GM10847 (cell line): Measurements from ENCODE around the gene ANTXRL.

ENCODE experiments used
- POLR2A ChIP-seq: IDR thresholded peaks from 2 replicates; pipeline ENCODE4 v1.6.1; 2011; ENCODE audit not compliant: insufficient read length; ENCODE audit errors: extremely low read depth

Gene ANTXRL

DNA sequence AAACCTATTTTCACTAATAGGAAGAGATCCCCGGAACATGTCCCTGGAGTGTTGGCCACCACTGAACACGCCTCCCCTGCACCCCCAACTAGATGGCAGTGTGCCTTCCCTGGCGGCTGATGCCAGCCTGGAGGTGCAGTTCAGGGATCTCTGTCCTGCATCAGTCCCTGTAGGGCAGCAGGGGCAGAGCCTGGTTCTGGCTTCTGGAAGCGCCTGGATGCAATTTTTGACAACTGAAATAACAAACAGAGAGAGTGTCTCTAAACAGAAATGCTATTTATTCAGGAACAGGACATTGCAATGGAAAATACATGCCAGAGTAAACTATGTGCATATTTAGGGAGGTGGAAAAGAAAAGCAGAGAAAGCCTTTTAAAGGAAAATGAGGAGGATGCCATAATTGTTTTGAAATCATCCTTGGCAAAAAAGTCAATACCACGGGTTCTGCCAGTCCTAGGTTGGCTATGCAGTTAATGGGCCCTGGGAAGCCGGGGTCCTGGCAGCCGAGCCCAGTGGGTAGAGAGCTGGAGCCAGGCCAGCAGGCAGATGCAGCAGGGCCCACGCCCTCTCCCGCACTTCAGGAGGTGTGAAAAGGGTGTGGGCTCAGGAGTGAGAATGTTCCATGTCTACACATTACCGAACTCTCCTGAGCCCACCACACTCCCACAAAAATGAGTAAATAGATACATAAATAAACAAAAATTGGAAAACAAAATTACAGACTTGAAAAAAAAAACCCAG is 18.5 kb downstream of the ANTXRL start:
- no peak for TF ChIP-seq POLR2A

GRCh38 chr10:46305986-46306385 is 19.2 kb downstream of the ANTXRL start:
- TF ChIP-seq POLR2A, result no peak

DNA sequence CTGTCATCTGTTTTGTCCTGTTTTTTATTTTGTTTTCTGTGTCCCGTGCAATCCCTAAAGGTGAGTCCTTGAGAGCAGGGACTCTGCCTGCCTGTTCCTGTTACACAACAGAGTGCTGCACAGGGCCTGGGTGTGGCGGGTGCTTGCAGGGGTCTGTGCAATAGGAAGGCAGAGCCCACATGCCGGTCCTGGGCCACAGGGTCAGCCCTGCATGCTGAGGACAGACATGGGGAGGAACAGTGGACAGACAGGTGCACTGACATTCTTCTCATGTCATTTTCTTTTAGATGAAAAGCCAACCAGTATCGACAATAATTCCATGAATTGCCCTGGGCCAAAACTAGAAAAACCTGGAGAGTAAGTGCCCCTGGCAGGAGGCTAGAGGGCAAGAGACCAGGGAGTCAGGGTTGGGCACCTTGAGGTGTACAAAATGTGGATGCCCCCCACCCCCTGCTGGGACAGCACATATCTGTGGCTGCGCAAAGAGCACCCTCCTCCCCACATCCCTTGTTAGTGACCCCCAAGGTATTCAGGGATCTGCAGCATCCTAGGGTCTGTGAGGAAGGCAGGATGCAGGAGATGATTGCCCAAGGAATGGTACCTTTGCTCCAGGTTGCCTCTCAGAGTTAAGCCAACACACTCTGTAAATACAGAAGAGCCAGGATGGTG is 19.9 kb downstream of the ANTXRL start:
- TF ChIP-seq POLR2A, result no peak

DNA sequence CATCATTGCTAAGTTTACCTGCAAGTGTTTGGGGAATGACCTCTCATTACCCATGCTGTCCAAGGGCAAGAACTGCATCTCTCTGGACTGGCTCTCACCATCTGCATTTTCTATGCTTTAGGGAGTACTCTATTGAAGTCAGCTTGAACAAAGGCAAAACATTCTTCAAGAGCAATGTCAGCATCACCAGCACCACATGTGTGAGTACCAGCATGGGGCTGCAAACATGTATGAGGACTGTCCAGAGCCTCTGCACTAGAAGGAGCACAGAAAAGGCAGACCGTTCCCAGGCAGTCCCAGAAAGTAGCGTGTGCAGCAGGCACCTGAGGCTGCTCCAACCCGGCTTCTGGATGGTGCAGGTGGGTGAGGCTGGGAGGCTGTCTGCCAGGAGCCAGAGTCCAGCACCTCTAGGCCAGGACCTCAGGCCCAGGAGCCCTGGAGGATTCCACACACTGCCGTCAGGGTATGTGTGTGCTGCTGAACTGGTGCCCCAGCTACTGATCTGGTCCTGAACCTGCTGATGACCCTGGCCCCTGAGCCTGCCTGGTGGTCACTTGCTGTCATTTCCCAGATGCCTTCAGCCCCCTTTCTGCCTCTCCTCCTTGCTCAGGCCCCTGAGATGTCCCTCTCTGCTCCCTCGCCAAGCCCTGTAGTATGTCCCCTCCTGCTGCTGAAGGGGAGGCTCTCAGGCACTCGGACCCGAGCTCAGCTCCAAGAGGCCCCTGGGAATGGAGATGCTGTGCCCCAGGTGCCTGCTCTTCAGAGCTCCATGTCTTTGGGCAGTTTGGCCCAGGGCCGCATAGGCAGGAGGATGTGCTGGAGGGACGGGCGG is 20.7 kb downstream of the ANTXRL start:
- TF ChIP-seq POLR2A, result no peak

DNA sequence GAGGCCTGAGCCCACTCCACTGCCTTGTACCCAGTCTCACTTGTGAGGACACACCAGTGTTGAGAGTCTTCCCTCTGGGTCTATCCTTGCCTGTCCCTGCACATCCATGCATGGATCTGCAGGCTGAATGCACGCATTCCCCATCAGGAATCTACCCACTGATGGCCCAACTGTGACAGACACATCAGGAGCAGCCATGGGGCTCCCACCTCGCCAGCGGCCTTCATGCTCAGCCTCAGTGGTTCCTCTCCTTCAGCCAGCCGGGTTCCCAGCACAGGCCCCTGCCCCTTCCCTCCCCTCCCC is 21.3 kb downstream of the ANTXRL start:
- TF ChIP-seq POLR2A, result no peak

DNA sequence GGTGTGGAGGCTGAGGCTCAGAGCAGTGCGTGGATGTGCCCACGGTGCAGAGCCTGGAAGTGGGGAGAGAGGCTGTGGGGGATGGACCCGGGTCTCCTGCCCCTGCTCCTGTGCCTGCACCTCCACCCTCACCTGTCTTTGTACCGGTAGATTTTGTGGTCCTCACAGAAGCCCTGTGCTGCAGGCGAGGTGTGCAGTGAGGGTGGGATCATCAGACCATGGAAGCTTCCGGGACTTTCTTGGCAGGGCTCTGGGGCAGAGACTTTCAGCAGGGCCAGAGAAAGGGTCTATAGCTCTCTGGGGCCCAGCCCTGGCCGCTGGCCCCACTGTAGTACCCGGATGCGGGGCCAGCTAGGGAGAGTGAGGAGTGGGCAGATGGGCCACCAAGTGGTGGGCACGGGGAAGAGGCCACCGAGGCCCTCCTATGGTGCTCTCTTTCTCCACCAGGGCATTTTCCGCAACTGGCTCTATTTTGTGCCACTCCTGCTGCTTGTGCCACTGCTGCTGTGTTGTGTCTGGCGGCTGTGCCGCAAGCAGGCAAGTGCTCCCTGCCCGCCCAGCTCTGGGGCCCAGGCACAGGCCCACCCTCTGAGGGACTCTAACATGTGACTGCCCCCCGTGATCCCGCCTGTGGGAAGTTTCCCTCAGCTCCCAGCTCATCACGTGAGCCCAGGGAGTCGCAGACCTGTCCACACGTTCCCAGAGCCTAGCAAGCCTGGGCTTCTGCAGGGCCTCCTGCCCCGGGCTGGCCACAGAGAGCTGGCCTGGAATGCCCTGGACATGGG is 22.1 kb downstream of the ANTXRL start:
- no peak for TF ChIP-seq POLR2A

GRCh38 chr10:46309511-46310142 is 22.8 kb downstream of the ANTXRL start:
- no peak for TF ChIP-seq POLR2A

DNA sequence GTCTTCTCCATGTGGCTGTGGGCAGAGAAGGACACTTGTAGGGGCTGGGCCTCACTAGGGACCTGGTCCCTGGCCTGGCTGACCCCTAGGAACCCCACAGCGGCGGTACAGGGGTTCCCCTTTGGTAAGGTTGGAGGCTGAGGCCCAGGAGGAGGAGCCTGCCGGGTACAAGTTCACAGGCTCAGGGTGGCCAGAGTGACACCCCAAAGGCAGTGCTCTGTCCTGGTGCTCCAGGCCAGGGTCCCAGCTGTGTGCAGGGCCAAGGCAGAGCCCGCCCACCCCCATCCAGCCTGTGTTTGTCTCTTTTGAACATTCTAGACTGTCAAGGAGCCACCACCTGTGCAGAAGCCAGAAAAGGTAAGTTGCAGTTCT is 23.3 kb downstream of the ANTXRL start:
- no peak for TF ChIP-seq POLR2A

GRCh38 chr10:46310851-46311250 is 24.1 kb downstream of the ANTXRL start:
- no peak for TF ChIP-seq POLR2A

DNA sequence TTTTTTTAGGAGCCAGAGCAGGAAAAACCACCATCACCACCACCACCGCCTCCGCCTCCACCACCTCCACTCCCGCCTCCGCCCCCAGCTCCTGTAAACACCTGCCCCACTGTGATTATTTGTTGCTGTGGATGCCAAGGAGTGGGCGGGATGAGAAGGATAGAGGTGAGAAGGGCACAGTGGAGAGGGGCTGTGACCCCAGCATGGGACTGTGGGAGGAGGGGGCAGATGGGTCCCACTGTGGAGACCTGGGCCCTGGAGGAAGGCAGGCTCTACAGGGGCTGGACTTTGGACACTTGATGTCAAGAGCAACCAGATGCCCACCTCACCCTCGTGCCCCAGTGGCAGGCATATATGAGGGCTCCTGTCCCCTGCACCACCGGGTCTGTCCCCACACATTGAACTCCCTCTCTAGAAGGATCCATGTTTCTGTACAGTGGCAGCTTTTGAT is 24.7 kb downstream of the ANTXRL start:
- no peak for TF ChIP-seq POLR2A

DNA sequence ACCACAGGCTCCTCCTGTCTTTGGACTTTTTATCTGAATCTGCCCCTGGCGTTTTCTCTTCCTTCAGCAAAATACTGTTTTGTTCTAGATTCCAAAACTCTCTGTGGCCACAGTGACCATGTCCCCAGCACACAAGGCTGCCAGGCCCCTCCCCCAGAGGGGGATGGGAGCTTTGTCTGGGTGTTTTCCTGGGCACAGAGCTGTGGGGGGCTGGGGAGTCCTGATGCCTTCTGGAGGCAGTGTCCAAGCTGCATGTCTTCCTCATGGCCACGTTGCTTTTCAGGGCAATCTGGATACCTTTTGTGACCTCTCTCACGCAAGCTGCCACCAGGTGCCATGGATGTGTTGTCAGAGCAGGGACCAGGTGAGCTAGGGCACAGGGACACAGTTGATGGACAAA is 26.2 kb downstream of the ANTXRL start:
- TF ChIP-seq POLR2A, result no peak

DNA sequence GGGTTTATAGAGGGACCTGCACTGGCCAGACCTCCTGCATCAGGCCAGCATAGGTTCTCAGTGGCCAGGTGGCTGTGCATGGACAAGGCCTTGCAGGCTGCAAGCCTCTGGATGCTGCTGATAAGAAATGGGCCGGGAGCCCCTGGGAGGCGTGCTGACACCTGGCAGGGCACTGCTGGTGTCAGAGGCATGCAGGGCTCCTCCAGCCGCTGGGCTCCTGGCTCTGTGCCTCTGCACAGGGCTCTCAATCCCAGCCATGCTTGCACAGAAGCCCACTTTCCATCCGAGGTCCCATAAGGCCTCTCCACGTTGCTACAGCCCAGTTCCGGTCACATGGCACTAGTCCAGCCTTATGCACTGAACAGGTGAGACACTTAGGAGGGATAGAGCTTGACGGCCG is 27.3 kb downstream of the ANTXRL start:
- TF ChIP-seq POLR2A, result no peak

DNA sequence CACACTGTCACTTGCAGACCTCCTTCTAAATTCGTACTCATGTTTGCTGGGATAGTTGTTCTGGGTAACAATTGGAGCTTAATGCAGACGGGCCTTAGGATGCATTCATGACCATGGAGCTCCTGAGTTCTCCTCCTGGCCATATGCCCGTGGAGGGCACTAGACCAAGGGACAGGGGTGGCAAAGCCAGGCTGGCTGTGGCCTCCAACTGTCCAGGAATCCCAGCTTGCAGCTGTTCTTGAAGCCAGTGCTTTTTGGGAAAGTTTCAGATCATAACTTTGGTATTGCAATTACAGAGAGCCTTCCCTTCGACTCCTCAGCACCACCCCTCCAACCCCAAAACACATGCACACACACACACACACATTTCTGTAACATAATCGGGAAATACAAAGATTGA is 30.6 kb downstream of the ANTXRL start:
- TF ChIP-seq POLR2A, result no peak

GRCh38 chr10:46317889-46318288 is 31.1 kb downstream of the ANTXRL start:
- no peak for TF ChIP-seq POLR2A

DNA sequence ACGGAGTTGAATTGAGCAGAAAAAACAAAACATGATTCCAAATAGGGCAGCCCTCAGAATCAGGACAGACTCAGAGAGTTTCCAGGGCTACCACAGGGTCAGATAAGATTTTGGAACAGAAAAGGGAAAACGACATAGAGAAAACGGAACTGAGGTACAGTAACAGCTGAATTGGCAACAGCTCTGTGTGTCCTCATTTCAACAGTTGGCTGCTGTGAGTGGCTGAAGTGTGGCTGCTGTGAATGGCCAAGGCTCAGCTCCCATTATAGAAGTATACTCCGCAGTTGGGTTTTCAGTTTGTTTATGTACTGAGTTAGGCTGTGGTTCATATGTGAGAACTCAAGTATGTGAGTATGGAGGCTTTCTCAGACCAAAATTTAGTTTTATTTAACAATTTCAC is 32.0 kb downstream of the ANTXRL start:
- no peak for TF ChIP-seq POLR2A

- TF ChIP-seq POLR2A, result no peak
These were observed 32.6 kb downstream of the ANTXRL start for GRCh38 chr10:46319389-46319788.

- TF ChIP-seq POLR2A, result no peak
These were observed 35.0 kb downstream of the ANTXRL start for GRCh38 chr10:46321770-46322169.
